Subcutaneous adipose tissue (tissue), 4 donors: ENCODE results near the gene KIRREL2. TPM values are rescaled to one million over a fixed set of nuclear protein-coding genes. Genes with fewer than 3 reads are reported as not detected.

Experiments used
- total RNA-seq, 4 donors: library from RNA; depleted of rRNA; stranded (reverse); fragments of >200 nt; gene quantifications; one replicate each; pipeline ENCODE4 v1.1.0, GENCODE V29; 2016
- TF ChIP-seq, protein P1 (sequence below): fragments of 450-650 bp; IDR thresholded peaks from one replicate; pipeline ENCODE4 v1.5.1; 2016; ENCODE audit warnings: low read depth, mild to moderate bottlenecking, control low read depth, antibody characterized with exemption, moderate library complexity

The KIRREL2 gene
- not detected for total RNA-seq

- TF ChIP-seq, protein P1, sequence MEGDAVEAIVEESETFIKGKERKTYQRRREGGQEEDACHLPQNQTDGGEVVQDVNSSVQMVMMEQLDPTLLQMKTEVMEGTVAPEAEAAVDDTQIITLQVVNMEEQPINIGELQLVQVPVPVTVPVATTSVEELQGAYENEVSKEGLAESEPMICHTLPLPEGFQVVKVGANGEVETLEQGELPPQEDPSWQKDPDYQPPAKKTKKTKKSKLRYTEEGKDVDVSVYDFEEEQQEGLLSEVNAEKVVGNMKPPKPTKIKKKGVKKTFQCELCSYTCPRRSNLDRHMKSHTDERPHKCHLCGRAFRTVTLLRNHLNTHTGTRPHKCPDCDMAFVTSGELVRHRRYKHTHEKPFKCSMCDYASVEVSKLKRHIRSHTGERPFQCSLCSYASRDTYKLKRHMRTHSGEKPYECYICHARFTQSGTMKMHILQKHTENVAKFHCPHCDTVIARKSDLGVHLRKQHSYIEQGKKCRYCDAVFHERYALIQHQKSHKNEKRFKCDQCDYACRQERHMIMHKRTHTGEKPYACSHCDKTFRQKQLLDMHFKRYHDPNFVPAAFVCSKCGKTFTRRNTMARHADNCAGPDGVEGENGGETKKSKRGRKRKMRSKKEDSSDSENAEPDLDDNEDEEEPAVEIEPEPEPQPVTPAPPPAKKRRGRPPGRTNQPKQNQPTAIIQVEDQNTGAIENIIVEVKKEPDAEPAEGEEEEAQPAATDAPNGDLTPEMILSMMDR = no peak
These were observed at the start of gene KIRREL2 for GRCh38 chr19:35856546-35857149. KIRREL2 (plus strand) TSS chr19:35856911; CDS start chr19:35857120, 209 bp downstream.

DNA sequence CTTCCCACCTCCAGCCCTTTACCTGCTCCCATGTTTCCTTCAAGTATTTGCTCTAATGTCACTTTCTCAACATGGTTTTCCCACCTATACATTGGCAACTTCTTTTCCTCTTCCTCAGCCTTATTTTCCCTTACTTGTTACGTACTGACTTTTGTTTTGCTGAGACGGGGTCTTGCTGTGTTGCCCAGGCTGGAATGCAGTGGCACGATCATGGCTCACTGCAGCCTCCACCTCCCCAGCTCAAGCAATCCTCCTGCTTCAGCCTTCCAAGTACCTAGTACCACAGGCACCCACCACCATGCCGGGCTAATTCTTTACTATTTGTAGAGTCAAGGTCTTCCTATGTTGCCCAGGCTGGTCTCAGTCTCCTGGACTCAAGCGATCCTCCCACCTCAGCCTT, 49.1 kb upstream of the KIRREL2 start:
- TF ChIP-seq, protein P1 = no peak

DNA sequence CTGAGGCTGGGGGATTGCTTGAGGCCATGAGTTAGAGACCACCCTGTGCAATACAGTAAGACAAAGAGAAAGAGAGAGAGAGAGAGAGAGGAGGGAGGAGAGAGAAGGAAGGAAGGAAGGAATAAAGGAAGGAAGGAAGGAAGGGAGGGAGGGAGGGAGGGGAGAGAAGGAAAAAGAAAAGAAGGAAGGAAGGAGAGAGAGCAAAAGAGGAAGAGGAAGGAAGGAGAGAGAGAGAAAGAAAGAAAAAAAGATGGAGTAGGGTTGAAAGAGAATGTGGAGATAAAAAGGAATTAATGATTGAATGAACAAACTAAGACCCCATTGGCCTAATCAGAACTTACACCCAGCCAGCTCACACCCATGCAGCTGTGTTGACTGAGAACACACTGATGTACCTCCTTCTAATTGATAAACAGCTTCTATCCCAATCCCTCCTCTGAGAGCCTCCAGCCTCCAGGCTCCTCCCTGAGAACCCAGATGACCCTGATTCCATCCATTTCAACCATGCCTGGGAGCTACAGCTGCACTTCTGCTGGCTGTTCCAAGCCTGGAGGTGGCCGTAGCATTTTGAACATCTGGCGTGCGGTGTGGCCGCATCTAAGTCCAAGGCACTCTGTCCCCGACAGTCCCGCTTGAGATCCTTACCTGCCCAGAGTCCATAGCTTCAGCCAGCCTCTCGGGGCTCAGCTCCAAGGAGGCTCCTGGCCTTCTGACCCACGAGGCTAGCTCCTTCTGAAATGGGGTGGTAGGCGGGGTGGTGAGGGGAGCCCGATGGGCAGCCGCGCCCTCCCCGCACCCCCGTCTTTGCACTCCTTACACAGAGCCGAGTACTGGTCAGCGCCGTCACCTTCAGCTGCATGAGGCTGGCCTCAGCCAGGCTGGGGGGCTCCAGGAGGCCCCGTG, 45.1 kb upstream of the KIRREL2 start:
- TF ChIP-seq, protein P1 = no peak

DNA sequence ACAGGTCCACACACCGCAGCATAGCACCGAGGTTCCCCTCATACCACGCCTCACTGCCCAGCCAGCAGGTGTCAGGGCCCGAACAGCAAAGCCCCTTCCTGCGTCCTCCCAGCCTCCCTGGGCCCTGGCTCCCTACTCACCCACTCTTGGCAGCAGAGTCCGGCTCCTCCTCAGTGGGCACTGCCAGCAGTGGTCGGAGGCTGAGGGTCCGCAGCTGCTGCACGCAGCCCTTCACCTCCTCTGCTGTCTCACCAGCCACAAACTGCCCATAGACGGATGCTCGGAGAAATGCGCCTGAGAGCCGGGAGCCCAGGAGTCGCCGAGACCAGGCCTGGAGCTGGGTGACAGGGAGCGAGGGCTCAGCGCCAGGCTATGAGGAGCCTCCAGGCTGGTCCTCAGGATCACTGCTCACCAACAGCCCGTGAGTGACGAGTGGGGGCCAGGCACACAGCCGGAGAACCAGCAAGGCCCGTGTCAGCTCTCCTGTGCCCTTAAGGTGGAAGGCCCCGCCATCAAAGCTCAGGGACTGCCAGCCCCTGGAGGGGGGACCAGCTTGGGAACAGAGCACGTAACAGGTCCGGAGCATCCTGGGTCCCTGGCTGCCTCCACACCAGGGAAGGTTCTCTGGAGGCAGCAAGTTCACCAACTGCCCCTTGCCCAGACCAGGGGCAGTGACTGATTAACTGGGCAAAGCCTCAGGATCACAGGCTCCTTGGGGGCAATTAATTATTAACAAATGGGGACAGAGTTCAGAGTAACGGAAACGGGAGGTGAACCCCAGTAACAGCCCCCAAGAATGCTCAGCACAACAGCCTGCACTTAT, 44.3 kb upstream of the KIRREL2 start, which contains the start of gene PRODH2:
PRODH2 (minus strand) TSS at position 626 of the 823 bp plus-strand sequence; CDS start at position 586, 40 bp downstream.
- TF ChIP-seq, protein P1 = no peak

- TF ChIP-seq, protein P1 = no peak
These were observed 43.4 kb upstream of the KIRREL2 start for GRCh38 chr19:35813043-35813890.

DNA sequence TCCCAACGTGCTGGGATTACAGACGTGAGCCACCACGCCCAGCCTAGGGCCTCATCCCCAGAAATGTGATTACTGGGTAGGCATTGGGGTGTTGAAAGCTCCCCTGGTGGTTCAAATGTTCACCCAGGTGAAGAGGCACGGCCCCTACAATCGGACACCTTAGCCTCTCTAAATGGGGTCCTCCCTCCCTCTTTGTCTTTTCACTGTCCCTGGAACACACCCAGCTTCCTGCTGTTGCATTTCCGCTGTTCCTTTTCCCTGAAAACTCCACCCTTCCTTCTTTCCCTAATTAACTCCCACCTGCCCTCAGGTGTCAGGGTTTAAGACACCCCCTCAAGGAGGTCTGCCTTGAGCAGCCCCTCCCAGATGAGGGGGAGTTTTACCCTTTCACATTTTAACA, 40.4 kb upstream of the KIRREL2 start:
- TF ChIP-seq, protein P1 = no peak
